SK-N-SH treated with all-trans-retinoic acid at 6 μM for 48 hours (cell line): Measurements from ENCODE around the gene IFITM1.

Experiments used
- ARNTL ChIP-seq: fragments of 450-650 bp; formaldehyde crosslinking; IDR thresholded peaks from 2 replicates; pipeline ENCODE4 v1.5.0; 2020; ENCODE audit warnings: low read depth, mild to moderate bottlenecking, moderate library complexity, borderline replicate concordance
- BACH2 ChIP-seq: fragments of 250-450 bp; sonication (Bioruptor Pico); IDR thresholded peaks from 2 replicates; pipeline ENCODE4 v1.9.0; 2021; ENCODE audit warnings: mild to moderate bottlenecking, borderline replicate concordance
- CREB5 ChIP-seq: fragments of 250-450 bp; sonication (Bioruptor Pico); IDR thresholded peaks from 2 replicates; pipeline ENCODE4 v1.5.1; 2020; ENCODE audit warnings: low read depth, mild to moderate bottlenecking, moderate library complexity
- CSDC2 ChIP-seq: fragments of 250-450 bp; sonication (Bioruptor Pico); IDR thresholded peaks from 2 replicates; pipeline ENCODE4 v1.5.0; 2020; ENCODE audit warnings: mild to moderate bottlenecking, moderate library complexity
- PATZ1 ChIP-seq: fragments of 250-450 bp; sonication (Bioruptor Pico); IDR thresholded peaks from 2 replicates; pipeline ENCODE4 v1.8.0; 2020; ENCODE audit warnings: mild to moderate bottlenecking, moderate library complexity, borderline replicate concordance
- TCF4 ChIP-seq: fragments of 250-450 bp; sonication (Bioruptor Pico); IDR thresholded peaks from 2 replicates; pipeline ENCODE4 v1.8.0; 2021; ENCODE audit warnings: mild to moderate bottlenecking, moderate library complexity, borderline replicate concordance
- TSHZ2 ChIP-seq: fragments of 250-450 bp; sonication (Bioruptor Pico); IDR thresholded peaks from 2 replicates; pipeline ENCODE4 v1.5.0; 2020; ENCODE audit warnings: mild to moderate bottlenecking, moderate library complexity
- ZFP3 ChIP-seq: fragments of 250-450 bp; sonication (Bioruptor Pico); IDR thresholded peaks from 2 replicates; pipeline ENCODE4 v1.5.0; 2020; ENCODE audit warnings: mild to moderate bottlenecking, moderate library complexity
- ZFP30 ChIP-seq: fragments of 450-650 bp; formaldehyde crosslinking; IDR thresholded peaks from 2 replicates; pipeline ENCODE4 v1.5.0; 2022; ENCODE audit warnings: mild to moderate bottlenecking, moderate library complexity
- ZNF565 ChIP-seq: fragments of 450-650 bp; formaldehyde crosslinking; conservative IDR thresholded peaks from 2 replicates; pipeline ENCODE4 v1.5.0; 2020; ENCODE audit warnings: low read depth, mild to moderate bottlenecking, moderate library complexity

GRCh38 chr11:353179-353873 is 39.5 kb downstream of the IFITM1 start:
- TF ChIP-seq ZFP3 (CRISPR knock-in tag) (no peak), CSDC2 (CRISPR knock-in tag) (no peak), PATZ1 (CRISPR knock-in tag) (no peak), CREB5 (no peak), BACH2 (CRISPR knock-in tag) (no peak), TSHZ2 (CRISPR knock-in tag) (no peak), ZFP30 (CRISPR knock-in tag) (no peak), ZNF565 (no peak), ARNTL (CRISPR knock-in tag) (no peak), TCF4 (no peak)
